Erythroblast (primary cell): ENCODE results near the gene GRIN2C.

Experiments
- GATA1 ChIP-seq: IDR thresholded peaks from 2 replicates; pipeline ENCODE4 v1.6.1; 2011; ENCODE audit warnings: low read depth, mild to moderate bottlenecking, control low read depth, low read length, moderate library complexity
- POLR2A ChIP-seq: IDR thresholded peaks from 2 replicates; pipeline ENCODE4 v1.6.1; 2011; ENCODE audit warnings: mild to moderate bottlenecking, low read length

- TF ChIP-seq POLR2A (no peak), GATA1 (no peak)
These were observed 6.6 kb upstream of the GRIN2C start for GRCh38 chr17:74866198-74866835.
